HG02610 (cell line): ENCODE results near the gene STAB1.

Experiments used
- ATAC-seq: cut with Tn5 transposase; IDR thresholded peaks from one replicate; pipeline ENCODE4 v1.9.1; 2021; ENCODE audit warnings: mild to moderate bottlenecking, moderate library complexity; ENCODE audit not compliant: unreplicated experiment

STAB1 gene

GRCh38 chr3:52458031-52458760, 36.9 kb upstream of the STAB1 start:
- ATAC-seq: no peak

GRCh38 chr3:52458770-52459545, 36.2 kb upstream of the STAB1 start:
- no peak for ATAC-seq

GRCh38 chr3:52461874-52462273, 33.3 kb upstream of the STAB1 start:
- ATAC-seq: no peak

GRCh38 chr3:52463416-52463815, 31.7 kb upstream of the STAB1 start:
- ATAC-seq: no peak

- no peak for ATAC-seq
These were observed 26.8 kb upstream of the STAB1 start for GRCh38 chr3:52468336-52468735.

DNA sequence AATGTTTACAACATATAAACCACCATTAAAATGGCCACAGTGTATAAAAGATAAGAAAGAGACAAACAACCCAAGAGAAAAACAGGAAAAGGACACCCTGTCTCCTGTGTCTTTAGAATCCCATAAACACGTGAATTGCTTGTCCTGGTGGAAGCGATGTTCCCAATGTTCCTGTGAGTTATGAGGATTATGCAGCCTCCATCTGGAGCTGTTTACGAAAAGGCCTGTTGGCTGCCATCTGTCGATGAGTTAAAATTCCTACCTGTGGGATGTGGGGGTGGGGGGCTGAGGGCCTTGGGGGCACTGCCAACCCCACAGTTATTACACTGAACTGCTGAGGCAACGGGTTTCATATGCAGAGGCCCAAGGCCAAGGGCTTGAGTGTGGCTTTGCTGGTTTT, 26.1 kb upstream of the STAB1 start:
- no peak for ATAC-seq

GRCh38 chr3:52470920-52471319, 24.2 kb upstream of the STAB1 start:
- no peak for ATAC-seq

GRCh38 chr3:52471371-52472238, 23.5 kb upstream of the STAB1 start:
- no peak for ATAC-seq

DNA sequence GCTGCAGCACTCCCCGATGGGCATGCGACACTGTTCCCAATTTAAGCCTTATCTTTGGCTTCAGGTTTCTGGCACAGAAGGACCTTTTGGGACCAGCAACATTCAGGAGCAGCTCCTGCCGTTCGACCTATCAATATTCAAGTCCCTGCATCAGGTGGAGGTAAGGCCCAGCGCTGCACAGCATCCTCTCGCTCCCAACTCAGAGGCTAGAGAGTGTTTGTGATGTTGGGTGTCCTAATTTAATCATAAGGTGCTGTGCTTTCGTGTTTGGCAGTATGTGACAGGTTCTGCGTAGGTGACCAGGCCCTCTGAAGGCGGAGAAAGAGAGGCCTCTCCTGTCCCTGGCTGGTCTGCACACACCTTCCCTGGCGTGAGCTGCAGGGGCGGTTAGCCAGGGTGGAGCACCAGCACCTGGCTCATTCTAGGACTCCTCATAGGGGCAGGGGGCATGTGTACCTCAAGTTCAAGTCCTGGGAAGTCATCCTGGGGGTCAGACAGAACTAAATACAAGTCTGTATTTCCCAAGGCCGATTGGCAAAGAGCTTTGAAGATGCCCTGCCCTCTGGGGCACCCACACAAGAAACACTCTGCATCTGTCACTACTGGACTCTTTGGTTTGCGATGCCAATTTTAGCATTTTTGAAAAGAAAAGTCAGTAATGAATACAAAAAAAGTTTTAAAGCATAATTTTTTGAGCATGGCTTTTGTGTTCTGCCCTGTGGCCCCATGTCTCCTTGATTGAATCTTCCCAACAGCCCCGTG, 22.7 kb upstream of the STAB1 start:
- no peak for ATAC-seq

DNA sequence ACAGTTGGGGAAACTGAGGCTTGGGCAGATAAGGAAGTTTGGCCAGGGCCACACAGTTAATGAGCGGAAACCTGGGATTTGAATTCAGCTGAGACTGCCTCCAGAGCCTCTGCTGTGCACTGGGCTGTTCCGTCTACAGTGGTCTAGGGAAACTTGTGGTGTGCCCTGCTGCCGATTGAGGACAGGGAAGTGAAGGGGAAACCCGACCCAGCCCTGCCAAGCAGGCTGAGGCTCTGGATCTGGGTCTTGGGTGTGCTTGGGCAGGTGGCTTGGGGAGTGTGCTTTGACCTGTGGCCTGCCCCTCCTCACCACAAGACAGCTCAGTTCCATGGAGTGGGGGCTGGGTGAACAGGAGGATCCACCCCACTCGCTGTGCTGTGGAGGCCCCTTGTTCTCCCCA, 22.1 kb upstream of the STAB1 start:
- ATAC-seq: no peak

- ATAC-seq: no peak
These were observed 17.9 kb upstream of the STAB1 start for GRCh38 chr3:52477076-52477795.

DNA sequence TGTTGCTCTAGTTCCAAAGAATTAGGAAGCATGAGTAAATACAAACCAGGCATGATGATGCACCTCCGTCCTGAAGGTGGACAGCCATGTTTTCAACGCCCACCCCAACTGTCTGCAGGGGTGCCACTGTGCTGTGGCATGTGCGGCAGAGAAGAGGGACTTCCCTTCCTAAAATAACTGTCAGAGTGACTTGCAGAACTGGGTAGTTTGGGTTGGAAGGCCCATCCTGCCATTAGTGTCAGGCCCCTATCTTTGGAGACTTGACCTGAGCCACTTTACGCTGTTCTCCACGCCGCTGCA, 17.4 kb upstream of the STAB1 start:
- ATAC-seq: no peak

GRCh38 chr3:52479037-52479876, 15.9 kb upstream of the STAB1 start:
- ATAC-seq: no peak

- ATAC-seq: no peak
These were observed 15.1 kb upstream of the STAB1 start for GRCh38 chr3:52479877-52480575.

GRCh38 chr3:52480768-52481715, 14.1 kb upstream of the STAB1 start:
- no peak for ATAC-seq

DNA sequence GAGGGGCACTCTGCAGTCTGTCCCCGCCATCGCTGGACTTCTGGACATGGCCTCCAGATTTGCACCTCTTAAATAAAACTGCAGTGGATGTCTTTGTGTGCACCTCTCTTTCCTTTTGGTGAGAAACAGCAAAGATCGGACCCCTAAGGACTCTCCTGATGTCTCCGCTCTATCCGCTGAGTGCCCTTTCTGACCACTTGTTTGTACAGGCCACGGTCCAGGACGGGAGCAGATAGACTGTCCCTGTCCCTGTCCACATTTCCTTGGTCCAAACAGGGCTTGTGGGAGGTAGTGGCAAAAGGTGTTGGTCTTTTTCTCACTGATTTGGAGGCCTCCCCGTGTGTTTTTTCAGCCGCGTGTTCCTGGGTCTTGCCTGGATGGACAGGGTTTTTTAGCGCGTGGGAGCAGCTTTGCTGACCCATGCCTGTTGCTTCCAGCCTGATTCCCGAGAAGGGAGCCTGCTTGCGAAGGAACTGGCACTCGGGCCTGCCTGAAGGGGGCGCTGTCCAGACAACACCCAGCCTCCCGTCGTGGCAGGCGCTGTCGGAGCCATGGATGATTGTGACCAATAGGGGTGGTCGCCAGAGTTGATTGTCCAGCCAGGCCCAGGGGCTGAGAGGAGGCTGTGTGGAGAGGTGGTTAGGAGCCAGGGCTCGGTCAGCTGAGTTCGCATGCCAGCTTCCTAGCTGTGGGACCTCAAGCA, 13.2 kb upstream of the STAB1 start:
- no peak for ATAC-seq

DNA sequence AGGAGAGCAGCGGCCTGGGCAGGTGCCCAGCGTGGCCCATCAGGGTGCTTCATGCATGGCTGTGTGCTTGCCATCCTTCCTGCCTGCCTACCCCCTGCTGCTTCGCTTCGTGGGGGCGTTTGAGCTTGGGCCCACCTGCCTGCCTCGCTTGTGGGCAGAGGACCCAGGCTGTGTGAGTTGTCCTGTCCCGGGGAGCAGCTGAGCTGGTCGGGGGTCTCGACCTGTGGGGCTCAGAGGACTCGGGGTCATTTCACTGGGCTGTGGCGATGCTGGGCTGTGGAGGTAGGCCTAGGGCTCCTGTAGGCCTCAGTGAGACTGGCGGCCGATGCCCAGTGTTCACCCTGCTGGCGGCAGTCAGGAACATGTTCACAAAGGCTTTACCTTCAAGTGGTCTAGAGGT, 12.1 kb upstream of the STAB1 start:
- ATAC-seq: no peak
